ENCODE data around the gene PMEL. TPM values are rescaled to one million over a fixed set of nuclear protein-coding genes. Genes with fewer than 3 reads are reported as not detected.

Gene PMEL
- total RNA-seq, 2 experiments from 2014 or later = not detected

DNA sequence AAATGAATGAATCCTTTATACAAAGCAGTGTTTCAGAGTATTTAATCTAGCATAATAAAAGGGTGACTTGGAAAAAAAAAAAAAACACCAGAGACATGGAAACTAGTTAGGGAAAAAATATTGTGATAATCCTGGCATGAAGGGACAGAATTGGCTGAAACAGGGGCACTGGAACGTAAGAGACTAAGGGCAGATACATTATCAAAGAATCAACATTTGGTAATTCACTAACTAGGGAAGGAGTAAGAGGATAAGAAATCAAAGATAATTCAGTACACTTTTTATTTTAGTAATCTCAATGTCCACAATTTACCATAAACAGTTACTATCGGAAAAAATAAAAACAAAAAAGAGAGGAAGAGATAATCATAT lies 56.3 kb downstream of the PMEL start:
- no peak for TF ChIP-seq CTCF (IDR thresholded peaks at IDR 0.05)
- CTCF ChIA-PET = no interaction called here
- intact Hi-C loops (cut with DNase I, micrococcal nuclease) = no loop called here
- no peak for DNase-seq
- ATAC-seq (ENCODE audit: poor library complexity) = no peak
- H3K27me3 Mint-ChIP-seq = no peaks in the 10 kb centered on the region
- no peak overlapping the region for H3K27ac ChIP-seq (ENCODE audit: low read depth in 1 of 2, low read length in 2 of 2)
- H3K4me3 ChIP-seq (ENCODE audit: low read length) = no peak overlapping the region
- H3K27ac Mint-ChIP-seq = peak overlapping the region; percentile 37
- peaks cover 2% of the 10 kb centered on the region for H3K4me1 ChIP-seq (ENCODE audit: insufficient read depth, low read length)
- POLR2A ChIA-PET = no interaction called here
- no peak overlapping the region for H3K4me3 Mint-ChIP-seq
- no peaks in the 10 kb centered on the region for H3K9me3 ChIP-seq (ENCODE audit: control insufficient read depth in 1 of 2, insufficient read depth in 1 of 2, low read length in 2 of 2)
- H3K27me3 ChIP-seq (ENCODE audit: control insufficient read depth in 1 of 2, insufficient read depth in 2 of 2, low read length in 2 of 2) = no peaks in the 10 kb centered on the region
- H3K9me3 Mint-ChIP-seq = no peaks in the 10 kb centered on the region
- H3K36me3 ChIP-seq (ENCODE audit: insufficient read depth, low read length) = peaks cover 17% of the 10 kb centered on the region
- H3K36me3 Mint-ChIP-seq (ENCODE audit: low read depth) = peaks cover 27% of the 10 kb centered on the region
- H3K4me1 Mint-ChIP-seq (ENCODE audit: low read depth) = peaks cover 29% of the 10 kb centered on the region

DNA sequence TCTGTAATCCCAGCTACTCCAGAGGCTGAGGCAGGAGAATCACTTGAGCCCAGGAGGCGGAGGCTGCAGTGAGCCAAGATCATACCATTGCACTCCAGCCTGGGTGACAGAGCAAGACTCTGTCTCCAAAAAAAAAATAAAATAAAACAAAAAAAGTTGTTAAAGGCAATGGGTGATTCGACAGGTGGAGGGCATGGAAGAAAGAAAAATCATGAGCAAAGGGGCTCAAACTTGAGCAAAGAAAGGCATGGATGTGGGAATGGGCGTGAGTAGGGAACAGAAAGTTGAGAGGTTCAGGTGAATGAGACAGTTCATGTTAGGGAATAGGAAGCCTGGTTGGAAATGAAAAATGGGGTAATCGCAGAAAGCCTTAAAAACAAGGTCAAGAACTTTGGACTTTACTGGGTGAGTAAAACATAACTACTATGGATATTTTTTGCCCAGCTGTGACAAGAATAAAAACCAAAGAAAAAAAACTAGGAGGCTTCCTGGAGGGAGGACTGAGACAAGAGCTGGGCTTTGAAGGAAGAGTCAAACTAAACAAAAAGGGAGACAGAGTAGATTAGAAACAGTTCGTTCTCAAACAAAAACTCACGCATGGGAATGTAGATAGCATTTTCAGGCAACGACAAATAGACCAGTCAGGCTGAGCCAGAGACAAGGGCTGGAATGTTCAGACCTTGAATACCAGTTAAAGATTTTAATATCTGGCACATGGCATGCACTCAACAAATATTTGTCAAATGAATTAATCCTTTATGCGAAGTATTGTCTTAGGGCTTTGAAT lies 56.9 kb downstream of the PMEL start:
- no peak overlapping the region for H3K4me3 Mint-ChIP-seq
- Histone ChIP-seq H3K9me3 (ENCODE audit: control insufficient read depth in 1 of 2, insufficient read depth in 1 of 2, low read length in 2 of 2) (no peaks in the 10 kb centered on the region), H3K27me3 (ENCODE audit: control insufficient read depth in 1 of 2, insufficient read depth in 2 of 2, low read length in 2 of 2) (no peaks in the 10 kb centered on the region), H3K27ac (ENCODE audit: low read depth in 1 of 2, low read length in 2 of 2) (no peak overlapping the region), H3K4me3 (ENCODE audit: low read length) (no peak overlapping the region), H3K36me3 (ENCODE audit: insufficient read depth, low read length) (peaks cover 12% of the 10 kb centered on the region), H3K4me1 (ENCODE audit: insufficient read depth, low read length) (no peaks in the 10 kb centered on the region)
- DNase-seq (no peak), ATAC-seq (ENCODE audit: poor library complexity) (no peak)
- intact Hi-C loops (cut with DNase I, micrococcal nuclease) = no loop called here
- H3K27ac Mint-ChIP-seq = peak overlapping the region; percentile 37
- H3K27me3 Mint-ChIP-seq = no peaks in the 10 kb centered on the region
- ChIA-PET POLR2A (no interaction called here), CTCF (no interaction called here)
- peaks cover 21% of the 10 kb centered on the region for H3K36me3 Mint-ChIP-seq (ENCODE audit: low read depth)
- TF ChIP-seq CTCF (IDR thresholded peaks at IDR 0.05) = no peak
- H3K4me1 Mint-ChIP-seq (ENCODE audit: low read depth) = peaks cover 23% of the 10 kb centered on the region
- no peaks in the 10 kb centered on the region for H3K9me3 Mint-ChIP-seq

DNA sequence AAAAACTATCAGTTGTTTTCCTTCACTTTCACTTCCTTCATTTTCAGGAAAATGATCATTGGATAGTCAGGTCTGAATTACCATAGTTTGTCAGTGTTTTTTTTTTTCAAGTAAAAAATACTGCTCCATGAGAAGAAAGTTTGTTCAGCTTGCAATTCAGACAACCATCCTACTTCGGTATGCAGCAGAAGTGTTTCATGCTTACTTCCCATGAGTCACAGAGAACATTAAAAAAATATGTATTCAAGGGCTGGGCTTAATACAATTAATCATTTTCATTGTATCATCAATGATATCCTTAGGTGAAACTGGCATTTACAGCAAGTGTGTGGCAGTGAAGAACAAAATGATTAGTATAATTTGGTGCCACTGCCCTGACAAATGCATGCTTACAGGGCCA lies 59.8 kb downstream of the PMEL start:
- H3K27me3 Mint-ChIP-seq = no peaks in the 10 kb centered on the region
- TF ChIP-seq CTCF (IDR thresholded peaks at IDR 0.05) = no peak

More for the DNA sequence above, 59.8 kb downstream of the PMEL start:
- H3K27ac ChIP-seq (ENCODE audit: low read depth in 1 of 2, low read length in 2 of 2) = no peak overlapping the region
- Mint-ChIP-seq H3K4me3 (no peak overlapping the region), H3K36me3 (ENCODE audit: low read depth) (peaks cover 24% of the 10 kb centered on the region), H3K27ac (no peak overlapping the region), H3K4me1 (ENCODE audit: low read depth) (peaks cover 17% of the 10 kb centered on the region), H3K9me3 (no peaks in the 10 kb centered on the region)
- no peaks in the 10 kb centered on the region for H3K9me3 ChIP-seq (ENCODE audit: control insufficient read depth in 1 of 2, insufficient read depth in 1 of 2, low read length in 2 of 2)
- H3K36me3 ChIP-seq (ENCODE audit: insufficient read depth, low read length) = peaks cover 22% of the 10 kb centered on the region
- intact Hi-C loops (cut with DNase I, micrococcal nuclease) = no loop called here
- H3K27me3 ChIP-seq (ENCODE audit: control insufficient read depth in 1 of 2, insufficient read depth in 2 of 2, low read length in 2 of 2) = no peaks in the 10 kb centered on the region
- H3K4me1 ChIP-seq (ENCODE audit: insufficient read depth, low read length) = no peaks in the 10 kb centered on the region
- ChIA-PET POLR2A (no interaction called here), CTCF (no interaction called here)
- ATAC-seq (ENCODE audit: poor library complexity) (no peak), DNase-seq (no peak)
- H3K4me3 ChIP-seq (ENCODE audit: low read length) = no peak overlapping the region

Other genes starting within 250 kb of the PMEL start
- gene BLOC1S1, start 250.0 kb downstream of the PMEL start, total RNA-seq = 10 to 100 TPM; 34.8 to 36.9 TPM
- 1 to 10 TPM; 8.8 TPM for gene RDH5, start 245.6 kb downstream of the PMEL start, total RNA-seq
- gene CD63, start 237.0 kb downstream of the PMEL start, total RNA-seq = 10 to 100 TPM; 34.0 to 36.4 TPM
- 1 to 10 TPM; 4.4 to 6.6 TPM for gene GDF11, start 222.9 kb downstream of the PMEL start, total RNA-seq
- 10 to 100 TPM; 38.2 to 38.6 TPM for gene SARNP, start 148.3 kb downstream of the PMEL start, total RNA-seq
- gene ORMDL2, start 148.0 kb downstream of the PMEL start, total RNA-seq = 10 to 100 TPM; 13.0 to 14.9 TPM
- 10 to 100 TPM; 17.8 to 21.0 TPM for gene DNAJC14, start 136.5 kb downstream of the PMEL start, total RNA-seq
- gene MMP19, start 123.1 kb downstream of the PMEL start, total RNA-seq = not detected
- gene PYM1, start 38.1 kb downstream of the PMEL start, total RNA-seq = 10 to 100 TPM; 13.7 to 16.7 TPM
- gene DGKA, start 34.9 kb downstream of the PMEL start, total RNA-seq = 100 to 1,000 TPM; 799 to 818 TPM
- 10 to 100 TPM; 15.8 to 16.0 TPM for gene CDK2, start 788 bp upstream of the PMEL start, total RNA-seq
- 10 to 100 TPM; 21.6 to 27.4 TPM for gene RAB5B, start 8.0 kb upstream of the PMEL start, total RNA-seq
- 1 to 10 TPM in 1 of 2 experiments, under 1 TPM in 1; 0.82 to 1.2 TPM for gene SUOX, start 31.2 kb upstream of the PMEL start, total RNA-seq
- 1 to 10 TPM; 2.5 to 5.0 TPM for gene IKZF4, start 55.0 kb upstream of the PMEL start, total RNA-seq
- gene RPS26, start 75.9 kb upstream of the PMEL start, total RNA-seq = 100 to 1,000 TPM; 118 to 126 TPM
- under 1 TPM; 0.22 to 0.47 TPM for gene ERBB3, start 114.1 kb upstream of the PMEL start, total RNA-seq
- gene PA2G4, start 138.5 kb upstream of the PMEL start, total RNA-seq = 10 to 100 TPM; 51.0 to 61.0 TPM
- gene RPL41, start 150.6 kb upstream of the PMEL start, total RNA-seq = 1,000 to 10,000 TPM; 5,865 to 5,989 TPM
- gene ZC3H10, start 152.2 kb upstream of the PMEL start, total RNA-seq = 1 to 10 TPM; 6.3 to 8.9 TPM
- gene ESYT1, start 162.2 kb upstream of the PMEL start, total RNA-seq = 10 to 100 TPM; 88.5 to 90.3 TPM
- 1 to 10 TPM; 6.2 to 6.4 TPM for gene MYL6B, start 186.5 kb upstream of the PMEL start, total RNA-seq
- gene MYL6, start 192.3 kb upstream of the PMEL start, total RNA-seq = 100 to 1,000 TPM; 670 to 673 TPM
- 100 to 1,000 TPM; 104 to 109 TPM for gene SMARCC2, start 223.4 kb upstream of the PMEL start, total RNA-seq

All from CD4-positive, alpha-beta T cell (primary cell).